Hematopoietic multipotent progenitor cell treated with erythropoietin and hydrocortisone succinate and interleukin-3 and kit ligand, for 4 days (in vitro differentiated cells): ENCODE results near the gene COLQ.
A peak's percentile ranks its signal among the peaks of the same experiment; 100 is the strongest.

Experiments
- DNase-seq: peaks from one replicate; pipeline ENCODE4 v3.0.0-alpha.2; 2015

Gene COLQ

DNA sequence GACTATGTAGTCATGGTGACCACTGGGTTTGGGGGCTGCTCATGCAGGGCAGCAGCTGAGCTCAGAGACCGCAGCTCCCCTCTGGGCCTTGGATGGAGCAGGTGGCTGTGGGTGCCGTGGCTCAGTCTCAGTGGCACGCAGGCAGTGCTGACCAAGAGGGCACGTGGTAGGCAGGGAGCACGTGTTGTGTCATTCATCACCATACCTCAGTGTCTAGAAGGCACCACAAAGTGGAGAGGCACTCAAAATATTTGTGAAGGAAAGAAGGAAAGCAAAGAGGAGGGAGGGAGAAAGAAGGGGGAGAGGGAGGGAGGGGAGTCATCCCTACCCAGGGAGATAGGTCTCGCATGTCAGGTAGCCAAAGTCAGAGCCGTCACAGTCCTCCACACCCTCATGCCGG is 68.0 kb downstream of the COLQ start:
- DNase-seq, result no peak

DNA sequence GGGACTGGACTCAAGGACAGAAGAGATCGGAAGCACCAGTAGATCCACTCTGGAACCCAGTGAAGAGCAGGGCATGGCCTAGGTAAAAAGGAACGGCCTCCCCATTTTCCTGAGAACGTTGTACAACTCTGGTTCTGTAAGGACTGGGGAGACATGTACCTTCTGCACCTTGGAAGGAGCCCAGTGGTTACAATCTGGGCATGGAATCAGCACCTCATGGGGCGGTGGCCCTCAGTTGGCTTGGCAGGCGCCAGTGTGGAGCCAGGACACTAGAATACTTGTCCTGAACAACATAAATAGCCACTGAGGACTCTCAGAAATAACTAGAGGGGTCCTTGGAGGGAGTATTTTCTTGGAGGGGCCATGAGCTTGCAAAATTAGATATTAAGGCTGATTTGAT is 68.5 kb downstream of the COLQ start:
- DNase-seq, result no peak

DNA sequence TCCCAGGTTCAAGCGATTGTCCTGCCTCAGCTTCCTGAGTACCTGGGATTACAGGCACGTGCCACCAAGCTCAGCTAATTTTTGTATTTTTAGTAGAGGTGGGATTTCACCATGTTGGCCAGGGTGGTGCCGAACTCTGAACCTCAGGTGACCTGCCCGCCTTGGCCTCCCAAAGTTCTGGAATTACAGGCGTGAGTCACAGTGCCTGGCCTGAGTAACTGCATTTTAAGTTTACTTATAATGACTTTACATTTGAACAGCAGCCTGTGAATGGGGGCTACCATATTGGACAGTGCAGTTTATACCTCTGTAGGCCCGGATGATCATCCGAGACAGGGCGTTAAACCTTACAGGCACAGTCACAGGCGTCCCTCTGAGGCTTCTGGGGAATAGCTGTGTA is 69.3 kb downstream of the COLQ start:
- DNase-seq, result no peak

DNA sequence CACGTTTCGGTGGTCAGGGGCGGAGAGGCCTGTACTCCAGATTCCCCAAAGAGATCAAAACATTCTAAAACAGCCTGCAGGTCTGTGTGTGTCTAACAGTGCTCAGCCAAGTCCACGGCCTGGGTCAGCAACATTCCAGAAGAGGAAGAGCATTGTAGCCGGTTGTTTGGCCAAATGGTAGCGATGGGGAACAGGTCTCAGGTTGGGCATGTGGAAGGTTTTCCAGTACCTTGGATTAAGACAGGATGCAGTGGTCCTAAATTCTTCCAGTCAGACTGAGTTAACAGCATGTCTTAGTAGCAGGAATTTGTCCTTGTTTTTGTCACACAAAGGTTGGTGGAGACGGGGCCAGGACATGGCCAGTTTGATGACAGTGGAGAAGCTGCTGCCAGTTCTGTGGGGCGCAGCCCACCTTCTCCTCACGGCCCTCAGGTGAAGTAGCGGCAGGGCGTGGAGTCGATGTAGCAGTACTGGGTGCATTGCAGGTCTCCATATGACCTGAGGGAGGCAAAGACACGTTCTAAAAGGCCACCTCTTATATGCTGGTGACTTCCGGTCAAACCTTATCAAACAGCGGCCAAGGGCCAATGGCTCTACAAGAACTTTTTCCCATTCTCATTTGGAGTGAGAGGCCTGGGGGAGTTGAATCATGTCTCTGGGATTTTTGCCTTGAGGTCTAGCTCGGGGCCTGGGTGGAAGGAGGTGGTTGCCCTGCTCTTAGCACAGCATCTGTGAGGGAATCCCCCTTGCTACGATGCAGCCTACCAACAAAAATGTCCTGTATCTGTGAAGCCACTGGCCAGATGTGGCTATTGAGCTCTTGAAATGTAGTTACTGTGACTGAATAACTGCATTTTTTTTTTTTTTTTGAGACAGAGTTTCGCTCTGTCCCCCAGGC is 70.0 kb downstream of the COLQ start:
- no peak for DNase-seq

DNA sequence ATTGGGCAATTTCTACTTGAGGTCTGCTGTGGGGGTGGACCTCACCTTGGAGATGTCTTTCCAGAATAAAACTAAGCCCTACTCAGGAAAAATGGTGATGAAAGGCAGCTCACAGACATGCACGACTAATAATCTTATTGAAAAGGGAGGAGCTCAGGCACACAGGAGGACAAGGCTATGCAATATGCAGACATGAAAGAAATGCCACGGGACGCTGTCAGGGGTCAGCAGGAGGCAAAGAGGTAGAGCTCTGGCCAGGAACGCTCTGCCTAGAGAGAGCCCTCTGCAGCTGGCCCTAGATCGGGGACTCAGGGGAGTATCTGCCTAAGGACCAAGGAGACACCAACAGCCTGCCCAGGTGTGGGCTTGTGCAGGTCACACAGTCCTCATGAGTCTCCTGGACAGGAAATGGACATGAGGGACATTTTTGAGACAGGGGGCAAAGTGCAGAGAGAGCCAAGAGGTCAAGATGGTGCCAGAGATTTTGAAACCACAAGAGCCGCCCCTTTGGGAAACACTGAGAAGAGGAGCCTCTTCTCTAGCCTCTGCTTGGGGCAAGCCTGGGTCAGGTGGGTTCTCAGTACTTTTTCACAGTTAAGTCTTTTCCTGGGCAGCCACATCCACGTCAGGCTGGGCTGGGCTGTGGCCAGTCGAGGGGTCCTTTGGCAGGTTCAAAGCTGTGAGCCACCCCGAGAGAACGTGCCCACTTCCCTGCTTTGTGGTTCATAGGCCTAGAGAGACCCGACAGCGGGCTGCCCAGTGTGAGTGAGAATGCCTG is 70.9 kb downstream of the COLQ start:
- DNase-seq, result no peak

DNA sequence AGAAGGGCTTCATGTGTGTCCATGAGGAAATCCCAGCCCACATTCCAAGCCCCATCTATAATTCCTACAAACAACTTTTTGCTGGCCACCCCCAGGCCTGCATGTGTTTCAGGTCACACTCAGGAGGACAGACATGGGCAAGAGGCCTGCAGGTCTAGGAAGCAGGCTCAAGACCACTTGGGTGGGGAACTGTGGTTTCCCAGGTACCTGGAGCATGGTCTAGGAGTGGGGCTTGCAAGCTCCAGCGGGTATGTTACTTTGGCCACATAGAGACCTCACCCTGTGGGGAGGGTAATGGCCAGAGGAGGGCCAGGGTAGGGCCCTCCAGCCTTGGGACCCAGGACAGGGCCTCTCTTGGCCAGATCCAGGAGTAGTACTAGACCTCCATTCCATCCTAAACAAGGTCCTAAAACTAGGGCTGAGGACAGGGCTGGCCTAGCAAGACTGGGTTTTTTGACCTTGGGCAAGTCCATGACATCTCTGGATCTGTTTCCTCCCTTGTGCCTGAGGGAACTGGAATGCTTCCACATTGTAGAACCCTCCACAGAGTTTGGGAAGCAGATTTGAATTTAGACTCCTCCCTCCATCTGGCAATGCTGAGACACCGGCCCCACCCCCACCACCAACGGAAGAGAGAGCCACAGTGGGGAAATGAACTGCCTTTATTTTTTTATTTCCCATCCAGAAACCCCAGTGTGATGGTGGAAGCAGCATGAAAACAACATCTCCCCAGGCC is 71.8 kb downstream of the COLQ start:
- DNase-seq, result no peak

DNA sequence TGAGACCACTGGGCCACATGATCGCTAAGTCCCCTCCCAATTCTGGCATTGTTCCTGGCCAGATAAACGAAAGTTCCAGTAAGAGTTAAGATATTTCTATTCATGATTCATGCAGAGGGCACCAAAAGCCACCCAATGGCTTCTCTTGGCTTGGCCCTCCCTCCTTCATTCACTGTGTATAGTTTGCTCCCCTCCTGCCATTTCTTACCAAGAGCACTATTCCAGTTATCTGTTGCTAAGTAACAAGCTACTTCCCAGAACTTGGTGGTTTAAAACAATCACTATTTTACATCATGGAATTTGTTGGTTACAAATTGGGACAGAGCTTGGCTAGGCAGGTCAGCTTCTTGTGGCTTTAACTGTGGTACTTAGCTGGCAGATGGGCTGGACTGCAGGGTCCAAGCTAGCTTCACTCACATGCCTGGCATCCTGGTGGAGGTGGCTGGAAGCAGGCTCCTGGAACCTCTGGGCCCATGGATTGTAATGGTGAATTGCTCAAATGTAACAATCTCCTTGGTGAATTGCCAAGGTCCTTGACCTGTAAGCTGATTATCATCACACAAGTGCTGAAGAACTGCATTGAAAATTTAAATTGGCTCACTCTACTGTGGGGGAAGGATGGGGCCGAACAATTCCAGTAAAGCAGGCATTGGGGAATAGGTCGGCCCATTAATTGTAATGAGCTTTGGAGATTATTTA is 77.5 kb downstream of the COLQ start:
- no peak for DNase-seq

DNA sequence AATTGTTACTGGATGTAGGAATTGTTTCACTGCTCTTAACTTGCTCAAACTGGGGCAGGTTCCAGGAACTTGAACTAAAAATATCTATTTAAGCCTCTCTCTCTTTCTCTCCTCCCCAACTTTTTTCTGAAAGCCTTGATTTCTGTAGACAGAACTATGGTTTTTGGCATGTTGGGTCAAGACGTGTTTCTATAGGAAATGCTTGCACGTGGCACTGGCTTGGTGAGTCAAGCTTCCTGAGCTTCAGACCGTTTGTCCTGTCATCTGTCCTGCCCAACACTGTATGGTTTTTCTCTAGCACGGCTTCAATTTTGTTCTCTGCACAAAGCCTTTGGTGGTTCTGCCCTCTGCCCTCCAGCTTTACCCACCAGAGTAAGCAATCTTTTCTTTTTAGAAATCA is 80.6 kb downstream of the COLQ start:
- DNase-seq, result peak; percentile 66

DNA sequence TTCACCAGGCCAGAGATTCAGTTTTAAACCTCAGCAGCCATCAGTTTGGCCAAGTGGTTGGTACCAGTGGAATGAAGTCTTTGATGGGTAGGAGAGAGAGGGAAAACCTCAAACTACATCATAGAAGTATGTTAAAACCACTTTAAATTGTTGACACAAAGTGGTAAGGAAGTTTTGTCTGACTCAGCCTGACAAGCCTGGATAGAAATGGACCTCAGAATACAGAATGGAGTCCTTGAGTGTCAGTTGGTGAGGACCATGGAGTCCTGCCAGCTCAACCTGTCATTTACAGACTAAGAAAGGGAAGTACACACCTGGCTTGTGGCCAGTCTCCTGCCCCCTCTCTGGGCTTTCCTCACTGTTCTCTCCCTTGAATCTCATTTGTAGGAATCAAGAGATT is 82.0 kb downstream of the COLQ start:
- DNase-seq, result peak; percentile 28

DNA sequence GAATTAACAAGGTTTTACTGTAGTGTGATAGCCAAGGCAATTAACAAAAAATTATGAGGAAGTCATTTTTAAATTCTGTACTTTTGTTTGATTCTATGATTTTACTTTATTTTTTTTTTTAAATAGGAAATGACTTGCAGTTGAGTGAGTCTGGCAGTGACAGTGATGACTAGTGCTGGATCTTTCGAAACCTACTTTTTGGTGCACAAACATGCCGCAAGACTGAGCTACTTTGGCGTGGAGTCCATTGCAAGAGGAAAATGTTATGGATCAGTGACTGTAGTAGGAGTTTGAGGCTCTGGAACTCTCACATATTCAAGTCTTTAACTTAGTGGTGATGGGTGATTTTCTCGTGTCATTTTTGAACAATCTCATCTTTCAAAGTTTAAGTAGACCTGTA is 82.5 kb downstream of the COLQ start:
- peak; percentile 55 for DNase-seq

DNA sequence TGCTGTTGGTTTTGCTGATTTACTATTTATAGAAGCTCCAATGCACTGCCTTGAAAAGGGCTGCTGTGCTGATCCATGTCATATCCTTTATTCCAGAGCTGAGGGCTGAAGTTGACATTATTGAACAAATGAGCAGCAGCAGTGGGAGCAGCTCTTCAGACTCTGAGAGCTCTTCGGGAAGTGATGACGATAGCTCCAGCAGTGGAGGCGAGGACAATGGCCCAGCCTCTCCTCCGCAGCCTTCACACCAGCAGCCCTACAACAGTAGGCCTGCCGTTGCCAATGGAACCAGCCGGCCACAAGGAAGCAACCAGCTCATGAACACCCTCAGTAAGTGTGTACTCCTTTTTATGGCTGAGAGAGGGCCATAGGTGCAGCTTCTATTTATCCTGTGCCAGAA is 85.3 kb downstream of the COLQ start:
- no peak for DNase-seq

DNA sequence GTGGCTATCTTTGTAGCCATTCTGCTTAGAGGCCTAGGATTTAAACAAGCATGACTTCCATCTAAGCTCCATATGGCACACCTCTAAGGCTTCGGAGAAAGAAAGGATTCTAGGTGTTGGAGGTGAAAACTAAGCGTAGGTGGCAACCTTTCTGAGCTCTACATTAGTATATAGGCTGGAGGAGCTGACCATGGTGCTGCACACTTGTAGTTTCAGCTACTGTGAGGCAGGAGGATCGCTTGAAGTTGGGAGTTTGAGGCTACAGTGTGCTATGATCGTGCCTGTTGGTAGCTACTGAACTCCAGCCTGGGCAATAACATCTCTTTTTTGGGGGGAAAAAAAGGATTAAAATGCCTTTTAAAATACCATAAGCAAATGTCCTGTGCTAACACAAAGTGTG is 86.8 kb downstream of the COLQ start:
- peak; percentile 18 for DNase-seq

DNA sequence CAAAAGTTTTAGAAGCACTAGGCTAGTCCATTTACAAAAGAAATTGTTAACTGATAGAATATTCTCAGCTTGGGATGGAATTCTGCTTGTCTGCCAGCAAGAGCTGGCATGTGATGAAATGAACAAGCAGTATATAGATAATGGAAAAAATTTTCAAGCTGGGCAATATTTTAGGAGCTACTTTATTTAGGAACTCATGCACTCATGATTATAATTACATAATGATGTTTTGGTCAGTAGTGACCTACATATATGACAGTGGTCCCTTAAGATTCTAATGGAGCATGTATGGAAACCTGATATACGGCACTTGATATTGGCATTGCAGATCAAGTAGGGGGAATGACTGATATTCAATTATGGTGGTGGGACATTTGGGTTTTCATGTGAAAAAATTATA is 88.0 kb downstream of the COLQ start:
- DNase-seq, result no peak

DNA sequence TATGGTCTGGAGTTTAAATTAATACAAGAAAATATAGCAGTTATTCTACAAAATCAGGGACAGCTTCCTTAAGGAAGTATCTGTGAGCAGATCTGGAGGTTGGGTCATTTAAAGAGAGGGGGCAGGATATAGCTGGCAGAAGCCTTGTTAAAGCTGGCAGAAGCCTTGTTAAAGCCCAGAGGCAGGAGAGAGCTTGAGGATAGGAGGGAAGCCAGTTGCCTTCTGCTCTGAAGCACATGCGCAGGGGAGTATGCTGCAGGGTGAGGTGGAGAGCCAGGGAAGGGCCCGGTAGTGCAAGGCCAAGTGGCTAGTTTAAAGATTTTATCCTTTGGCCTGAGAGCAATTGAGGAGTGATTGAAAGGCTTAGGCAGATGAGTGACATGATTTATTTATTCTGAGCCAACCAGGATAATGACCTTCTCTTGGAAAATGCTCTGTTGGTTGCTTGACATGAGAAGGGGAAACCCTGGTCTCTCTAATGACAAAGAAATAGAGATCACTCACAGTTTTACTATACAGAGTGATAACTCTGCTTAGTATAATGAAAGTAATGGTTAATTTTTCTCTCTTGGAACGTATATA is 90.2 kb downstream of the COLQ start:
- DNase-seq, result no peak

DNA sequence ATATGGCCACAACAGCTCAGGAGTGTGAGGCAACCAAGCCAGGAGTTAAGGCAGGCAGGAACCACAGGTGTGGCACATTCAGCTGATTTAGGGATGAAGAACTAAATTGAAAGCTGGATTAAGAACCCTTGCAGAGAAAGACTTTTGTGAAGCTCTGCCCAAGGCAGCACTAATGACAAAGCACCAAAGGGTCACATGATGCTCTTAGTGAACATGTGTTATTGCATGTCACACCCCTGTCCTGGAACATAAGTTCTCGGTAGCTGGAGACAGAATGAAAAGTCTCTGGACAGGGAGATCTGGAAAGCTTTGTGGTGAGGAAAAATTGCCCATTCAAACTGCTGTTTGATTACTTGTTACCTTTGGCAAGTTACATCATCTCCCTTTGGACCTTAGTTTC is 90.9 kb downstream of the COLQ start:
- DNase-seq, result no peak

DNA sequence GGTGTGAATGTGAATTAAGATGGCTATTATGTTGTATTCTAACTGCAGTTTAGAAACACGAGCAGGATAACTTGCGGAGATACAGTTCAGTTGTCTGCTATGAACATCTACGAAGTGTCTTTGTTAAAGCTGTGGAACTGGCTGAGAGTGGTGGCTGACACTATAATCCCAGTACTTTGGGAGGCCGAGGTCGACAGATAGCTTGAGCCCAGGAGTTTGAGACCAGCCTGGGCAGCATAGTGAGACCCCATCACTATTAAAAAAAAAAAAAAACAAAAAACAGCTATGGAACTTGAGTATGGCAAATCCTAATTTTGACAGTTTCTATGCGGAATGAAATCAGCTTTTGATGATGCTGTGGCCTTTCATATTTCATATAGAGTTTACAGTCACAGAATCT is 92.4 kb downstream of the COLQ start:
- no peak for DNase-seq

DNA sequence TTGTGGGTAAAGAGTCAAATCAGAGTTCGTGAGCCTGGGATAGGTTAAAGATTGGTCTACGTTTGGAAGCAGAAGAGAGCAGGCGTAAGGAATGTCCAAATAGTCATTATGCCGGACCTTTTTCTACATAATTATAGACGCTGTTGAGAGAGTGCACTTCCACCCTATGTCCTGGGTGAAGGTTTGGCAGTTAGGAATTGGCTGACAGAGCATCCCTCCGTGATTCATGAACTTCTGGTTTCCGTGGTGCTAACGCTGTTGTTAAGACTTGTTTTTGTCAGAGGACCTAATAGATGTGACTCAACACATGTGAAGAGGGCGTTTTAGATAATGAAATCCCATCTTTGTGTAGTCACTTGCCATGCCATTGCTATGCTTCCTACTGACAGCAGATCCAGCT is 93.0 kb downstream of the COLQ start:
- DNase-seq, result peak; percentile 38

DNA sequence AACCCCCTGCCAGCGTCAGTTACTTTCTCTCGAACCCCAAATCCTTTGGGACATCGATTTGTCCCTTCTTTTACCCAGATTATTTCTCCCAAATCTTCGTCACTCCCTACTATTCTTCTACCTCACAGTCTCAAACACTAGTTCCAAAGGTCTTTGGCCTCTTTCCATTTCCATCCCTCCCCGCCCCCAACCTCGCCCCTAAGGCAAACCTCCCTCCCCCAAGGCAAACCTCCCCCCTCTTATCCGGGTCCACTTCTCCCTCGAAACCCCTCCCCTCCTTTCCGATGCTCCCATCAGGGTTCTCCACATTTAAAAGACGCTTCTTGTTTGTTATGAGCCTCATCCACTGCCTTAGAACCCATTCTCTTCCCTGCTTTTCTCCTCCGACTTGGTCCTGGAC is 93.5 kb downstream of the COLQ start:
- DNase-seq, result peak; percentile 25

DNA sequence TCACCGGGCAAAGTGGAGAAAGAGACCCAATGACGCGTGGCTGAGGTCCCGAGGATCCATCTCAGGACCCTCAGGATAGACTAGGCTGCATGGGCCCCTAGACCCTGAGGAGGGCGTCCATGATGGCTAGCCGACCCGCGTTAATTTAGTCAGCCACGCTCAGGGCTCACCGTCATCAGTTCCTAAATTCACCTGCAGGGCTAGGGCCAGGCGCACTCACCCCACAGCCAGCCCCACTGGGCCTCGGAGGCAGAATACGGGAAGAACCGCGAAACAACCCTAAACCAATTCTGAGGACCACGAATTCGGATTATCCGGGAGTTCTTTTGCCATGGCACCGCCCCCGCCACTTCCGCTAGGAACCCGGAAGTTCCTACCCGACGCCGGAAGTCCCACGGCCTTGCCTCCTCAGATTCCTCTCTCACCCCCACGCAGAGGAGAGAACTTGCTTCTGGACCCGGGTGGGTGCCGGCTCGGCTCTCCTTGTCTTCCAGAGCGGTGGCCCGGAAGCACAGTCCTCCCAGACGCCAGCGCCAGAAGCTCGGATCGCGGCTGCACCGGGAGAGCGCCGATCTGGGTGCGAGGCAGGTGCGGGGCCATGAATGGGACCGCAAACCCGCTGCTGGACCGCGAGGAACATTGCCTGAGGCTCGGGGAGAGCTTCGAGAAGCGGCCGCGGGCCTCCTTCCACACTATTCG is 94.2 kb downstream of the COLQ start, which contains the start of the genes EAF1 and METTL6:
EAF1 (plus strand) TSS at position 417 of the 699 bp plus-strand sequence; CDS start at position 599, 182 bp downstream.
METTL6 (minus strand) TSS at position 363 of the 699 bp plus-strand sequence. CDS start 1,033 bp downstream, outside the sequence.
- DNase-seq, result peak; percentile 95

DNA sequence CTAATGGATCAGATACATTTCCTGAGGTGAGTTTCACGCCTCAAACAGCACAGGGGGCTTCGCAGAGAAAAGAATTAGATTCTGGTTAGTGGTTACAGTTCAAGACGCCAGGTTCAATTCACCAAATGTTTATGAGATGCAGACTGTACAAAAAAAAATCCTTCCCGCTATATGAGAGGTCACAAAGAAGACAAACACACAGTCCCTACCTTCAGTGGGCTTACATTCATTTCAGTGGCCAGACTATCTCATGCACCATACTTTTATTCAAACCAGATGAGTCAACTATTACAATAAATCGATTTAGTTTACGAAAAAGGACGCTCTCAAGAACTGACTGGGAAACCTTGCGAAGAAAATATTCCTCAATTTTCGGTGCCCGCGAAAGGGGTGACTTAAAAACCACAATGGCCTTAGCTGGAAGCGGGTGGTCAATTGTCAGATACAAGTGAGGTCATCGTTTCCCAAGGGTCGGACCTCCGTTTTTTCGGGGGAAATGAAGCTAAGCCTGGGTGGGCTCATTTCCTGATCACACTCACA is 94.9 kb downstream of the COLQ start:
- DNase-seq, result no peak

DNA sequence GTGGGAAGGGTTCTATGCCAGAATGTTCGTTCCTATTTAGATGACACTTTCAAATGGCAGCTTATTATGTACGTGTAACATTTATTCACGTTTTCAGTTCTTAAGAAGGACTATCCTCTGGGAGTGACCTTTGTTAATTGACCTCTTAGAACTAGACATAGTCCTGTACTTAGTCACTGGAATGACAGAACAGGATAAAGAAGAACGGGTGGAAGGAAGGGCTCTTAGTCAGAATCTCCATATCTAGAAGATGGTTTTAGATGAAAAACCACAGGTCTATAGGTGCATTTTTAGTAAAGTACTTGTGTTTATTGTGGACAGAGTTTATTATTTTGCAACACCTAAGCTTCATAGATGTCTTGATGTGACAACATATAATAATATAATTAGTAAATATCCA is 100.6 kb downstream of the COLQ start:
- DNase-seq, result no peak
